GM12875 (cell line): ENCODE data around the gene FOLR3.

ENCODE experiments used
- H3K4me3 ChIP-seq: one replicate; pipeline ENCODE4 v1.5.1; 2011; ENCODE audit warnings: low read depth, low read length, control low read depth
- TF ChIP-seq, protein P1 (sequence below): IDR thresholded peaks from 2 replicates; pipeline ENCODE4 v1.5.1; 2011; ENCODE audit warnings: low read depth, mild to moderate bottlenecking, control low read depth, inconsistent platforms, low read length, moderate library complexity, borderline replicate concordance; ENCODE audit not compliant: insufficient read depth

Gene FOLR3

GRCh38 chr11:72112978-72113808 is 22.3 kb upstream of the FOLR3 start:
- peak overlapping the region; percentile 61 for H3K4me3 ChIP-seq
- TF ChIP-seq, protein P1, sequence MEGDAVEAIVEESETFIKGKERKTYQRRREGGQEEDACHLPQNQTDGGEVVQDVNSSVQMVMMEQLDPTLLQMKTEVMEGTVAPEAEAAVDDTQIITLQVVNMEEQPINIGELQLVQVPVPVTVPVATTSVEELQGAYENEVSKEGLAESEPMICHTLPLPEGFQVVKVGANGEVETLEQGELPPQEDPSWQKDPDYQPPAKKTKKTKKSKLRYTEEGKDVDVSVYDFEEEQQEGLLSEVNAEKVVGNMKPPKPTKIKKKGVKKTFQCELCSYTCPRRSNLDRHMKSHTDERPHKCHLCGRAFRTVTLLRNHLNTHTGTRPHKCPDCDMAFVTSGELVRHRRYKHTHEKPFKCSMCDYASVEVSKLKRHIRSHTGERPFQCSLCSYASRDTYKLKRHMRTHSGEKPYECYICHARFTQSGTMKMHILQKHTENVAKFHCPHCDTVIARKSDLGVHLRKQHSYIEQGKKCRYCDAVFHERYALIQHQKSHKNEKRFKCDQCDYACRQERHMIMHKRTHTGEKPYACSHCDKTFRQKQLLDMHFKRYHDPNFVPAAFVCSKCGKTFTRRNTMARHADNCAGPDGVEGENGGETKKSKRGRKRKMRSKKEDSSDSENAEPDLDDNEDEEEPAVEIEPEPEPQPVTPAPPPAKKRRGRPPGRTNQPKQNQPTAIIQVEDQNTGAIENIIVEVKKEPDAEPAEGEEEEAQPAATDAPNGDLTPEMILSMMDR, result no peak

- TF ChIP-seq, protein P1, result no peak
- no peak overlapping the region for H3K4me3 ChIP-seq
These were observed 21.0 kb upstream of the FOLR3 start for GRCh38 chr11:72114570-72114969.

DNA sequence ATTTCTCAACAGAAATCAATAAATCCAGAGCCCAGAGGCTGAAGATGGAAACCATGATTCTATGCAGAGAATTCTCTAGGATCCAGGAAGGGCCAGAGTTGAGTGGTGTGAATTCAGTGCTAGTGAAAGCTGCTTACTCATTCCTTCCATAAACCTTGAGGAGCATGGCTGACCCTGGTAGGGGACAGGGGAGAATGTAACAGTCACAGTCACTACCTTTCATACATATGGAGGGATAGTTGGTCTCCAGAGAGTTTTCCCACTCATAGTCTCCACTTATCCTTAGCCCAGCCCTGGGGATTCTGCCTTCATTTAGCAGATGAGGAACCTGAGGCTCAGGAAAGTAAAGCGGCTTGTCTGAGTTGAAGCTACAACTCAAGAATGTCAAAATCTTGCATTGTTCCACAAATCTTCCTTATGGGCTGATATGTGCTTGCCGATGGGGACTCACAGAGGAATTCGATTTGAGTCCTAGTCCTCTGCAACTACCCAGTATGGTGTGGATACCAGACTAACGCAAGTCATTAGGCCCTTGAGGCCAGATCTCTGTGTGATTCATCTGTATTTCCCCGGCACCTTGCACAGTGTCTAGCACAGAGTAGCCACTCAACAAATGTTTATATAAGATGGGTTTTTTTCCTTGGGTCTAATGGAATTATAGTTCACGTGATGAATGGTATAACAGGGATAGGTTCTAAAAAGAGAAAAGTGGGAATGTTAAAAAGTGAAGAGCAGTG is 19.3 kb upstream of the FOLR3 start:
- no peak overlapping the region for H3K4me3 ChIP-seq
- TF ChIP-seq, protein P1, result no peak

DNA sequence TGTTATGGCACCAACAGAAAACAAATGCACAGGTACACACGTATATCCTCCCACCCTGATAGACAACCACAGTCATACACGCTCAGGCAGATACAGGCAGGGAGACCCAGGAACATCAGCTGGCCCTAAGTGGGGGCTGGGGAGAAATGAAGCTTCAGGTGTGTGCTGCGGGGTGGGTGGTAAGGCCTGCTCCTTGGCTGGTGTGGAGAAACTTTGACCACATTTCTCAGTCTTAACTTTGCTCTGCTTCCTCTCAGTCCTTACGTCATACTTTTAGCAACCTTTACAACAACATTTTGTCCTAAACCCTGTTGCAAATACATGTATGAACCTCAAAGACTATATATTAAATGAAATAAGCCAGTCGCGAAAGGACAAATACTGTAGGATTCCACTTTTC is 16.3 kb upstream of the FOLR3 start:
- TF ChIP-seq, protein P1, result no peak
- no peak overlapping the region for H3K4me3 ChIP-seq

DNA sequence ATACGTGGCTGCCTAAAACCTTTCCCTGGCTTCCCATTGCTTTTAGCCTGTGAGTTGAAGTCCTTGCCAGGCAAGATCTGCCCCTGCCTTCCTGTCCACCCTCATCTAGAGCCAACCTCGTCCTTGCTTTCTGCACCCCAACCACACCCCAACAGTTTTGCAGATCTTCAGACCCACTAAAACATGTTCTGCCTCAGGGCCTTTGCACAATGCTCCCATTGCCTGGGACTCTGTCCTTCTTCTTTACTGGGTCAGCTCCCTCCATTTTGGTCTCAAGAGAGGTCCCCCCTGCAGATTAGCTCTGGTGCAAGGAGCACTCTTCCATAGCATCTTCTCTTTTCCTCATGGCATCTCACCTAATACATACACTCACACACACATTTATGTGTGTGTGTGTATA is 14.6 kb upstream of the FOLR3 start:
- TF ChIP-seq, protein P1, result no peak
- no peak overlapping the region for H3K4me3 ChIP-seq

DNA sequence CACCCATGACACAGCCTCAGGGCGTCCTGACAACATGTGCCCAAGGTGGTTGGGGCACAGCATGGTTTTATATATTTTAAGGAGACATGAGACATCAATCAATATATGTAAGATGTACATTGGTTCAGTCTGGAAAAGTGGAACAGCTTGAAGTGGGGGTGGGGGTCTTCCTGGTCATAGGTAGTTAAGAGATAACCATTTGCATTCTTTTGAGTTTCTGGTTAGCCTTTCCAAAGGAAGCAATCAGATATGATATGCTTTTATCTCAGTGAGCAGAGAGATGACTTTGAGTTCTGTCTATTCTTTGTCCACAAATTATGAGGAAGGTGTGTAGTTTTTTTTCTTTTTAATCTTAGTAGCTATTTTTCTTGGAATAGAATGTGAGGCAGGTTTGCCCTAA is 12.9 kb upstream of the FOLR3 start:
- H3K4me3 ChIP-seq, result no peak overlapping the region
- TF ChIP-seq, protein P1, result no peak

DNA sequence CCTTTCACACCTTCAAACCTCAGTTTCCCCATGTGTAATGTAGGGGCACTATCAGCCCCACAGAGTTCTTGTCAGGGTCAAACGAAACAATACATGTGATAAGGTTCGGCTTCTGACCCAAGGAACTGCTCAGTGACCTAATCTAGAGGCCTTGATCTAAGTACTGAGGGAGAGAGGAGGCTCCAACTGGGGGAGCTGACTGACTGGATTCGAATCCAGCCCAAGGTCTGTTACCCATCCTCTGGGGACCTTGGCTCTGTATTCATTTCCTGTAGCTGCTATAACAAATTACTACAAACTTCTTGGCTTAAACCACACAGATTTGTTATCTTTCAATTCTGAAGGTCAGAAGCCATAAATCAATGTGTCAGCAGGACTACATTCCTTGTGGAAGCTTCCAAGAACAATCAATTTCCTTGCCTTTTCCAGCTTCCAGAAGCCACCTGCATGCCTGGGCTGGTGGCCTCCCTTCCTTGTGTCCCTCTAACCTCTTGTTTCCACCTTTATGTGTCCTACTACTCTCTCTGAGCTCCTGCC is 12.3 kb upstream of the FOLR3 start:
- TF ChIP-seq, protein P1, result no peak
- H3K4me3 ChIP-seq, result no peak overlapping the region
